Smooth muscle cell (in vitro differentiated cells): ENCODE results near the gene CMA1. TPM values are rescaled to one million over a fixed set of nuclear protein-coding genes. Genes with fewer than 3 reads are reported as not detected.

Source experiments
- DNase-seq: peaks from one replicate; lab custom pipeline; 2025; ENCODE audit not compliant: unreplicated experiment; lab: John Stamatoyannopoulos, UW
- H2AFZ ChIP-seq: fragments of 200-600 bp; sonication (generic); 2 replicates; pipeline ENCODE4 v1.6.0; 2016; ENCODE audit warnings: antibody characterized with exemption, low read depth, mild to moderate bottlenecking
- H3F3A ChIP-seq: fragments of 200-600 bp; sonication (generic); 2 replicates; pipeline ENCODE4 v1.6.0; 2017; ENCODE audit warnings: antibody characterized with exemption, low read depth
- H3K27ac ChIP-seq: fragments of 200-600 bp; sonication (generic); 2 replicates; pipeline ENCODE4 v1.5.1; 2016; ENCODE audit warnings: low read depth, mild to moderate bottlenecking
- H3K27me3 ChIP-seq: fragments of 200-600 bp; sonication (generic); 2 replicates; pipeline ENCODE4 v1.6.1; 2016; ENCODE audit warnings: low read depth, mild to moderate bottlenecking
- H3K36me3 ChIP-seq: fragments of 200-600 bp; sonication (generic); 2 replicates; pipeline ENCODE4 v1.5.1; 2016; ENCODE audit warnings: low read depth
- H3K4me1 ChIP-seq: fragments of 200-600 bp; sonication (generic); 2 replicates; pipeline ENCODE4 v1.5.1; 2016; ENCODE audit warnings: low read depth
- H3K4me2 ChIP-seq: fragments of 200-600 bp; sonication (generic); 2 replicates; pipeline ENCODE4 v1.6.0; 2016; ENCODE audit warnings: mild to moderate bottlenecking
- H3K4me3 ChIP-seq: fragments of 200-600 bp; sonication (generic); 2 replicates; pipeline ENCODE4 v1.5.1; 2016; ENCODE audit warnings: mild to moderate bottlenecking
- H3K79me2 ChIP-seq: fragments of 200-600 bp; sonication (generic); 2 replicates; pipeline ENCODE4 v1.6.0; 2016; ENCODE audit warnings: low read depth, mild to moderate bottlenecking
- H3K9ac ChIP-seq: fragments of 200-600 bp; sonication (generic); 2 replicates; pipeline ENCODE4 v1.6.0; 2016; ENCODE audit warnings: low read depth
- H3K9me3 ChIP-seq: fragments of 200-600 bp; sonication (generic); replicated peaks from 2 replicates; pipeline ENCODE4 v1.5.1; 2016; ENCODE audit warnings: low read depth
- H4K20me1 ChIP-seq: fragments of 200-600 bp; sonication (generic); 2 replicates; pipeline ENCODE4 v1.6.0; 2016; ENCODE audit warnings: low read depth
- WGBS: methylation state at CpG from one replicate; pipeline ENCODE4 v1.1.7; 2016; ENCODE audit warnings: low lambda C conversion rate; 5-methylcytosine and 5-hydroxymethylcytosine counted together
- polyA plus RNA-seq: library from polyadenylated mRNA; unstranded; fragments of >200 nt; fragmentation: Nextera tagmentation; extraction: Ambion mirVana; gene quantifications from 2 replicates; pipeline ENCODE4 v1.2.1, GENCODE V29; 2016
- total RNA-seq: library from RNA; depleted of rRNA; stranded (reverse); fragments of >200 nt; gene quantifications from 2 replicates; pipeline ENCODE4 v1.2.3, GENCODE V29; 2014
- TF ChIP-seq, protein P1 (sequence below): fragments of 200-600 bp; sonication (generic); IDR thresholded peaks from 2 replicates; pipeline ENCODE4 v1.5.1; 2017; ENCODE audit warnings: borderline replicate concordance, mild to moderate bottlenecking, antibody characterized with exemption; ENCODE audit not compliant: insufficient read depth, poor library complexity, severe bottlenecking

The CMA1 gene
- total and polyA plus RNA-seq, 2 experiments from 2014 or later = not detected

DNA sequence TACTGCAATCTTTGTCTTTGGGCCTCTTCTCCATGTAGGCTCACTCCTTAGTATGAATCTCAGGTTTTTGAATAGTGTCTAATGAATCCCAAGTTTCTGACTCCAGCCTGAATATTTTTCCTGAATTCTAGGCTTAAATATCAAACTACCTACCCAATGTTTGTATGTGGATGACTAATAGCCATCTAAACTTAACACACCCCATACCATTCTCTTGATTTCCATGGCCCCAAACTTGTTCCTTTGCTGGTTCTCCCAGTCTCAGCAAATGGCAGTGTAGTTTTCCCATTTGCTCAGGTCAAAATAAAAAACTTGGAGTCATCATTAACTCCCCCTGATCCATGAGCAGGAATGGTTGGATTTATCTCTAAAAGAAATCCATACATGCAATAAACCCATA lies 46.7 kb downstream of the CMA1 start:
- Histone ChIP-seq H3K79me2 (no peaks in the 10 kb centered on the region), H3F3A (no peaks in the 10 kb centered on the region), H2AFZ (no peak overlapping the region), H3K9ac (no peak overlapping the region), H4K20me1 (no peaks in the 10 kb centered on the region), H3K4me3 (no peak overlapping the region), H3K9me3 (no peaks in the 10 kb centered on the region), H3K36me3 (no peaks in the 10 kb centered on the region), H3K27ac (no peak overlapping the region), H3K27me3 (no peaks in the 10 kb centered on the region), H3K4me2 (no peak overlapping the region), H3K4me1 (no peaks in the 10 kb centered on the region)
- DNase-seq = no peak
- TF ChIP-seq, protein P1, sequence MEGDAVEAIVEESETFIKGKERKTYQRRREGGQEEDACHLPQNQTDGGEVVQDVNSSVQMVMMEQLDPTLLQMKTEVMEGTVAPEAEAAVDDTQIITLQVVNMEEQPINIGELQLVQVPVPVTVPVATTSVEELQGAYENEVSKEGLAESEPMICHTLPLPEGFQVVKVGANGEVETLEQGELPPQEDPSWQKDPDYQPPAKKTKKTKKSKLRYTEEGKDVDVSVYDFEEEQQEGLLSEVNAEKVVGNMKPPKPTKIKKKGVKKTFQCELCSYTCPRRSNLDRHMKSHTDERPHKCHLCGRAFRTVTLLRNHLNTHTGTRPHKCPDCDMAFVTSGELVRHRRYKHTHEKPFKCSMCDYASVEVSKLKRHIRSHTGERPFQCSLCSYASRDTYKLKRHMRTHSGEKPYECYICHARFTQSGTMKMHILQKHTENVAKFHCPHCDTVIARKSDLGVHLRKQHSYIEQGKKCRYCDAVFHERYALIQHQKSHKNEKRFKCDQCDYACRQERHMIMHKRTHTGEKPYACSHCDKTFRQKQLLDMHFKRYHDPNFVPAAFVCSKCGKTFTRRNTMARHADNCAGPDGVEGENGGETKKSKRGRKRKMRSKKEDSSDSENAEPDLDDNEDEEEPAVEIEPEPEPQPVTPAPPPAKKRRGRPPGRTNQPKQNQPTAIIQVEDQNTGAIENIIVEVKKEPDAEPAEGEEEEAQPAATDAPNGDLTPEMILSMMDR = no peak

DNA sequence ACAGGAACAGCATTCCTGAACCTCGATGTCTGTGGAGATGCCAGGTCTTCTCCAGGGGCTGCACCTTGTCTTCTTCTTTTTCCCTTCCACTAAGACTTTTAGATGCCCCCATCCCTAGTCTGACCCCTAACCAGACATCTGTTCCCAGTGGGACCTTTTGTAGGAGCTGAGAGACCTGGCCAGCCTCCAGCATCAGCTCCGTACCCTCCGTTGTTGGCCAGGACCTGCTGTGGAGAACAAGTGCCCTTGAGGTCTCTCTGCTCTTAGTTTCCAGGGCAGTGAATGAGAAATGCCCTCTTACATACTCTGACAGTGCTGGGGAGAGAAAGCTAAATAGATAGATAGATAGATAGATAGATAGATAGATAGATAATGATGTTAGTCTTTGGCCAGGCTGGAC lies 48.7 kb downstream of the CMA1 start:
- Histone ChIP-seq H3K36me3 (no peaks in the 10 kb centered on the region), H3K79me2 (no peaks in the 10 kb centered on the region), H3K9ac (no peak overlapping the region), H3K4me2 (no peak overlapping the region), H3K27ac (no peak overlapping the region), H3K27me3 (no peaks in the 10 kb centered on the region), H3F3A (no peaks in the 10 kb centered on the region), H3K9me3 (no peaks in the 10 kb centered on the region), H2AFZ (no peak overlapping the region), H3K4me3 (no peak overlapping the region), H3K4me1 (no peaks in the 10 kb centered on the region), H4K20me1 (no peaks in the 10 kb centered on the region)
- WGBS = 95% methylated on average over 3 of the region's 3 CpGs
- DNase-seq = no peak
- TF ChIP-seq, protein P1 = no peak

DNA sequence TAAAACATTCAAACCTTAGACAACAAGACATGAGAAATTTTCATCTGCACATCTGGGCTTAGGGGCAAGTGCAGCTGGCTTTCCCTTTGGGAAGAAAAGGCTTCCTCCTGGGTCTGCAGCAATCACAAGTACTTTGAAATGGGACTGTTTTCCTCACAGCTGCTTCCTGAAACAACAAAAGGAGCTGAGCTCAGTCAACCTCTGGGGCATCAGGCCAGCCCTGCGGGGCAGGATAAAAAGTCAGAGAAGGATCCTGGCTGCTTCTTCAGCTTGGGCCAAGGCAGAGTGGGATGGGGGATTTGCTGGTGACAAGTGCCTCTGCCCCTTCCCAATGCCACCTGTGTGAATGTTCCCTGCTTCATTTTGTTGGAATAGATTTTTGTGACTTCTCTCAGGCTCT lies 49.3 kb downstream of the CMA1 start:
- H3K27ac ChIP-seq = no peak overlapping the region
- no peak overlapping the region for H3K4me3 ChIP-seq
- no peaks in the 10 kb centered on the region for H3K79me2 ChIP-seq
- 95% methylated on average over 1 of the region's 1 CpG for WGBS
- TF ChIP-seq, protein P1 = no peak
- no peaks in the 10 kb centered on the region for H3K9me3 ChIP-seq
- no peak overlapping the region for H3K4me2 ChIP-seq
- no peaks in the 10 kb centered on the region for H3K36me3 ChIP-seq
- H3K9ac ChIP-seq = no peak overlapping the region
- H2AFZ ChIP-seq = no peak overlapping the region
- H4K20me1 ChIP-seq = no peaks in the 10 kb centered on the region
- no peaks in the 10 kb centered on the region for H3K27me3 ChIP-seq
- no peak for DNase-seq
- no peaks in the 10 kb centered on the region for H3F3A ChIP-seq
- H3K4me1 ChIP-seq = no peaks in the 10 kb centered on the region

DNA sequence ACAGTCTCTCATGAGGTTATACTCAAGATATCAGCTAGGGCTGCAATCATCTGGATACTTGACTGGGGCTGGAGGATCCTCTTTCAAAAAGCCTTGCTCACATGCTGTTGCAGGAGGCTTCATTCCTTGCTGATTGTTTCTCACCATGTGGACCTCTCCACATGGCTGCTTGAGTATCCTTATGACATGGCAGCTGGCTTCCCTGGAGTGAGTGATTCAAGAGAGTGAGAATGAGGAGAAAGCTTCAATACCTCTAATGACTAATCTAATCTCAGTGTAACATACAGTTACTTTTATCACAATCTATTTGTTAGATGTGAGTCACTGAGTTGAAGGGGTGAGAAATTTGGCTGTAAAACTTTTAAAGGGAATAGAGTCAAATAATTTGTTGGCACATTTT lies 51.1 kb downstream of the CMA1 start:
- H2AFZ ChIP-seq = no peak overlapping the region
- H3K9ac ChIP-seq = no peak overlapping the region
- no peaks in the 10 kb centered on the region for H3K36me3 ChIP-seq
- H3K79me2 ChIP-seq = no peaks in the 10 kb centered on the region
- no peaks in the 10 kb centered on the region for H3F3A ChIP-seq
- no peaks in the 10 kb centered on the region for H3K27me3 ChIP-seq
- H3K4me1 ChIP-seq = no peaks in the 10 kb centered on the region
- no peak overlapping the region for H3K4me3 ChIP-seq
- no peak overlapping the region for H3K4me2 ChIP-seq
- H4K20me1 ChIP-seq = no peaks in the 10 kb centered on the region
- H3K27ac ChIP-seq = no peak overlapping the region
- no peak for DNase-seq
- no peaks in the 10 kb centered on the region for H3K9me3 ChIP-seq
- TF ChIP-seq, protein P1 = no peak

Other genes starting within 250 kb of the CMA1 start
- gene TGM1, start 245.1 kb downstream of the CMA1 start, total RNA-seq = 4.1 and 13.6 TPM in 2 replicates
- gene TGM1, start 245.1 kb downstream of the CMA1 start, polyA plus RNA-seq = 1.6 and 7.7 TPM in 2 replicates
- gene RABGGTA, start 236.7 kb downstream of the CMA1 start, total RNA-seq = 15.4 and 18.5 TPM in 2 replicates
- gene RABGGTA, start 236.7 kb downstream of the CMA1 start, polyA plus RNA-seq = 33.4 and 38.2 TPM in 2 replicates
- 22.5 and 23.3 TPM in 2 replicates for gene DHRS1, start 208.5 kb downstream of the CMA1 start, total RNA-seq
- 25.2 and 27.4 TPM in 2 replicates for gene DHRS1, start 208.5 kb downstream of the CMA1 start, polyA plus RNA-seq
- gene NOP9, start 208.4 kb downstream of the CMA1 start, total RNA-seq = 9.3 and 11.2 TPM in 2 replicates
- 2.7 and 3.3 TPM in 2 replicates for gene NOP9, start 208.4 kb downstream of the CMA1 start, polyA plus RNA-seq
- gene CIDEB, start 200.3 kb downstream of the CMA1 start, total RNA-seq = not detected in 2 replicates
- 0.58 TPM in 1 of 2 replicates, not detected in the other for gene CIDEB, start 200.3 kb downstream of the CMA1 start, polyA plus RNA-seq
- 2.8 and 6.9 TPM in 2 replicates for gene LTB4R2, start 198.1 kb downstream of the CMA1 start, total RNA-seq
- gene LTB4R2, start 198.1 kb downstream of the CMA1 start, polyA plus RNA-seq = 0.70 and 2.4 TPM in 2 replicates
- 2.7 and 2.8 TPM in 2 replicates for gene LTB4R, start 196.8 kb downstream of the CMA1 start, total RNA-seq
- 1.6 and 3.2 TPM in 2 replicates for gene LTB4R, start 196.8 kb downstream of the CMA1 start, polyA plus RNA-seq
- 0.13 and 0.45 TPM in 2 replicates for gene ADCY4, start 173.2 kb downstream of the CMA1 start, total RNA-seq
- gene ADCY4, start 173.2 kb downstream of the CMA1 start, polyA plus RNA-seq = 0.66 TPM in 1 of 2 replicates, not detected in the other
- 1.3 and 1.6 TPM in 2 replicates for gene RIPK3, start 168.3 kb downstream of the CMA1 start, total RNA-seq
- 1.2 TPM in 1 of 2 replicates, not detected in the other for gene RIPK3, start 168.3 kb downstream of the CMA1 start, polyA plus RNA-seq
- 40.1 and 44.6 TPM in 2 replicates for gene NFATC4, start 140.1 kb downstream of the CMA1 start, total RNA-seq
- gene NFATC4, start 140.1 kb downstream of the CMA1 start, polyA plus RNA-seq = 84.7 and 93.3 TPM in 2 replicates
- gene NYNRIN, start 109.3 kb downstream of the CMA1 start, total RNA-seq = 38.0 and 41.1 TPM in 2 replicates
- 29.5 and 30.3 TPM in 2 replicates for gene NYNRIN, start 109.3 kb downstream of the CMA1 start, polyA plus RNA-seq
- gene CBLN3, start 78.6 kb downstream of the CMA1 start, total RNA-seq = 1.1 and 3.0 TPM in 2 replicates
- 1.6 and 2.5 TPM in 2 replicates for gene CBLN3, start 78.6 kb downstream of the CMA1 start, polyA plus RNA-seq
- gene KHNYN, start 78.3 kb downstream of the CMA1 start, total RNA-seq = 43.1 and 55.7 TPM in 2 replicates
- gene KHNYN, start 78.3 kb downstream of the CMA1 start, polyA plus RNA-seq = 28.2 and 34.8 TPM in 2 replicates
- gene SDR39U1, start 65.5 kb downstream of the CMA1 start, total RNA-seq = 20.9 and 21.6 TPM in 2 replicates
- gene SDR39U1, start 65.5 kb downstream of the CMA1 start, polyA plus RNA-seq = 62.6 and 78.8 TPM in 2 replicates
- gene CTSG, start 68.0 kb upstream of the CMA1 start, total RNA-seq = not detected in 2 replicates
- not detected in 2 replicates for gene CTSG, start 68.0 kb upstream of the CMA1 start, polyA plus RNA-seq
- not detected in 2 replicates for gene GZMH, start 101.4 kb upstream of the CMA1 start, total RNA-seq
- gene GZMH, start 101.4 kb upstream of the CMA1 start, polyA plus RNA-seq = not detected in 2 replicates
- not detected in 2 replicates for gene GZMB, start 125.9 kb upstream of the CMA1 start, total RNA-seq
- not detected in 2 replicates for gene GZMB, start 125.9 kb upstream of the CMA1 start, polyA plus RNA-seq